Uterus (tissue), 4 donors: ENCODE measurements around the gene MANSC4. TPM values are rescaled to one million over a fixed set of nuclear protein-coding genes. Genes with fewer than 3 reads are reported as not detected.

Experiments used
- DNase-seq, 2 donors: peaks; one replicate each; pipeline ENCODE4 v3.0.0-alpha.2; 2019 to 2020
- H3K27ac ChIP-seq, 2 donors: fragments of 200-600 bp; sonication (generic); 1 replicate in 1 of 2; 2 replicates in 1 of 2; pipeline ENCODE4 v1.5.1; 2016 to 2018
- H3K27me3 ChIP-seq, 2 donors: fragments of 200-600 bp; sonication (generic); one replicate each; pipeline ENCODE4 v1.5.1; 2018 to 2019; ENCODE audit warnings: control low read depth in 1 of 2
- H3K36me3 ChIP-seq, 2 donors: fragments of 200-600 bp; sonication (generic); one replicate each; pipeline ENCODE4 v1.5.1; 2019; ENCODE audit warnings: control low read depth in 1 of 2
- H3K4me1 ChIP-seq, 2 donors: fragments of 200-600 bp; sonication (generic); one replicate each; pipeline ENCODE4 v1.5.1; 2018 to 2019; ENCODE audit warnings: control low read depth in 1 of 2
- H3K4me3 ChIP-seq, 2 donors: fragments of 200-600 bp; sonication (generic); 1 replicate in 1 of 2; 2 replicates in 1 of 2; pipeline ENCODE4 v1.5.1; 2018 to 2019; ENCODE audit warnings: mild to moderate bottlenecking in 1 of 2
- H3K9me3 ChIP-seq, 2 donors: fragments of 200-600 bp; sonication (generic); one replicate each; pipeline ENCODE4 v1.5.1; 2019; ENCODE audit warnings: control low read depth in 1 of 2
- POLR2A ChIP-seq, 2 donors: fragments of 450-650 bp; IDR thresholded peaks; one replicate each; pipeline ENCODE4 v1.6.1; 2016; ENCODE audit warnings: antibody characterized with exemption in 2 of 2, mild to moderate bottlenecking in 1 of 2, moderate library complexity in 1 of 2
- intact Hi-C: fragments of 100-400 bp; cut with DNase I; formaldehyde crosslinking; loops from one replicate; pipeline ENCODE4 v1.15.1; 2023; ENCODE audit warnings: low total_unique reads
- total RNA-seq, 4 donors: library from RNA; depleted of rRNA in 3 of 4; stranded (reverse); fragments of >200 nt in 3 of 4; gene quantifications; one replicate each; pipeline versions ENCODE4 v1.1.0 to v1.2.4, GENCODE V29; 2014 to 2023
- TF ChIP-seq, protein P1 (sequence below), 4 experiments: fragments of 200-600 bp in 2 of 4; fragments of 450-650 bp in 2 of 4; sonication (generic) in 2 of 4; IDR thresholded peaks; one replicate each; pipeline ENCODE4 v1.5.1; 2016 to 2019; ENCODE audit warnings: antibody characterized with exemption in 4 of 4, mild to moderate bottlenecking in 2 of 4, moderate library complexity in 1 of 4
- donor health status: DM: yes; HTN: yes; CAD: no.

Gene MANSC4
- total RNA-seq, 4 donors from 2014 or later, result 0.48 to 0.73 TPM; not detected in 2

DNA sequence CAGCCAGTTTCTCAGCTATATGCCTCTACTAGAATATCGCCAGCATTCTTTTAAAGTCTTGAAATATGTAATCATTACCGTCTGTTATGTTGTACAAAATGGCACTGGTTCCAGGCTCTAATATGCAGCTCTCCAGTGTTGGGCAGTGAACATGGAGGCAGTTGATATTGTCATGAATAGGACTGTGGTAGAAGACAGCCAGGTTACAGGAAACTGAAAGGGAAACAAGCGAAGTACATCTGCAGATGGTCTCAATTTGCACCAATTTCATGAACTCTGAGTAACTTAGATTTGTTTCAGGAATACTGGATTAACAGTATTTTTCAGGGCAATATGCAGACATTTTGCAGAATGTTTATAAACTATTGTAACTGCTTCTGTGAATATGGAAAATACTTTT, 13.4 kb downstream of the MANSC4 start:
- no peak for TF ChIP-seq POLR2A (IDR thresholded peaks at IDR 0.05)
- TF ChIP-seq, protein P1, sequence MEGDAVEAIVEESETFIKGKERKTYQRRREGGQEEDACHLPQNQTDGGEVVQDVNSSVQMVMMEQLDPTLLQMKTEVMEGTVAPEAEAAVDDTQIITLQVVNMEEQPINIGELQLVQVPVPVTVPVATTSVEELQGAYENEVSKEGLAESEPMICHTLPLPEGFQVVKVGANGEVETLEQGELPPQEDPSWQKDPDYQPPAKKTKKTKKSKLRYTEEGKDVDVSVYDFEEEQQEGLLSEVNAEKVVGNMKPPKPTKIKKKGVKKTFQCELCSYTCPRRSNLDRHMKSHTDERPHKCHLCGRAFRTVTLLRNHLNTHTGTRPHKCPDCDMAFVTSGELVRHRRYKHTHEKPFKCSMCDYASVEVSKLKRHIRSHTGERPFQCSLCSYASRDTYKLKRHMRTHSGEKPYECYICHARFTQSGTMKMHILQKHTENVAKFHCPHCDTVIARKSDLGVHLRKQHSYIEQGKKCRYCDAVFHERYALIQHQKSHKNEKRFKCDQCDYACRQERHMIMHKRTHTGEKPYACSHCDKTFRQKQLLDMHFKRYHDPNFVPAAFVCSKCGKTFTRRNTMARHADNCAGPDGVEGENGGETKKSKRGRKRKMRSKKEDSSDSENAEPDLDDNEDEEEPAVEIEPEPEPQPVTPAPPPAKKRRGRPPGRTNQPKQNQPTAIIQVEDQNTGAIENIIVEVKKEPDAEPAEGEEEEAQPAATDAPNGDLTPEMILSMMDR (IDR thresholded peaks at IDR 0.05), result no peak
- Histone ChIP-seq H3K27ac (no peak overlapping the region), H3K27me3 (no peaks in the 10 kb centered on the region), H3K4me3 (no peak overlapping the region), H3K9me3 (no peaks in the 10 kb centered on the region), H3K36me3 (no peaks in the 10 kb centered on the region), H3K4me1 (no peaks in the 10 kb centered on the region)
- no peak for DNase-seq
- intact Hi-C loops, result no loop called here

DNA sequence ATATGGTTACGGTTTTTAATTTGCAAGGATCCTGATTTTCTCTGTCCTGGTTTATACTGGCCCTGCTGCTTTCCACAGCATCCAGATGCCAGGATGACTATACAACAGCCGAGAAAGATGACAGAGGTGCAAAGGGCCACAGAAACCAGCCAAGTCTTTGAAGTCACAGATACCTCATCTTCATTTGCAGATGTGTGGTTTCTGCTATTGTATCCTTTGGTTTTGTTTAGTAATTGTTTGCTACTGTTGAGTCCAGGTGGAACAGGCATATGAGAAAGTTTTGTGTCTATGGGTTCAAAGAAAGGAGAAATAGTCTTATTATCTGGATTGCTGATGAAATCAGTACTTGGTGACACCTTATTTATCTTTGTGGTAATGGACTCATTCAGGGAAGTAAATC, 17.3 kb downstream of the MANSC4 start:
- intact Hi-C loops, result no loop called here
- H3K9me3 ChIP-seq, result no peaks in the 10 kb centered on the region
- H3K4me3 ChIP-seq, result no peak overlapping the region
- no peaks in the 10 kb centered on the region for H3K4me1 ChIP-seq
- no peak for DNase-seq
- H3K36me3 ChIP-seq, result no peaks in the 10 kb centered on the region
- no peak overlapping the region for H3K27ac ChIP-seq
- TF ChIP-seq, protein P1 (IDR thresholded peaks at IDR 0.05), result no peak
- no peak for TF ChIP-seq POLR2A (IDR thresholded peaks at IDR 0.05)
- H3K27me3 ChIP-seq, result no peaks in the 10 kb centered on the region

DNA sequence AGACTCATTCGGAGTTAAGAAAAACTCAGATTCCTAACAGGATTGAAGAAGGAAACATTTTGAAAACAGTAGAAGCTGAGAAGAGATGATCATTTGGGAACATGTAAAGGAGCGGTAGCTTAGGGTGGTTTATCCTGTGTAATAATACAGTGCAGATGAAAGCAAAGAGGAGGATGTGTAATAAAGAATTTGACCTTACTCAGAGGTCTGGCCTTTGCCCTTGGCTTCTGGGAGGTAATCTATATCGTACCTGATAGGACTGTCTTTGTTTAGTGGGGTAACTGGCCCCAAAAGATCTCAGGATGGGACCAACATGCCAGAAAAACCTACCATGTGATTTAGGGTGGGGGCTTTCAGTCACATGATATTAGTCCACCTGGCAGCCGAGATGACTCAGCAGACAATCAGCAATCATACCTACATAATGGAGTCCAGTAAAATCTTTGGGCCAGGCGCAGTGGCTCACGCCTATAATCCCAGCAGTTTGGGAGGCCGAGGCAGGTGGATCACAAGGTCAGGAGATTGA, 23.3 kb downstream of the MANSC4 start:
- Histone ChIP-seq H3K27ac (no peak overlapping the region), H3K4me1 (no peaks in the 10 kb centered on the region), H3K4me3 (no peak overlapping the region), H3K9me3 (no peaks in the 10 kb centered on the region), H3K36me3 (no peaks in the 10 kb centered on the region), H3K27me3 (no peaks in the 10 kb centered on the region)
- intact Hi-C loops, result no loop called here
- no peak for TF ChIP-seq POLR2A (IDR thresholded peaks at IDR 0.05)
- TF ChIP-seq, protein P1 (IDR thresholded peaks at IDR 0.05), result no peak
- DNase-seq, result no peak

DNA sequence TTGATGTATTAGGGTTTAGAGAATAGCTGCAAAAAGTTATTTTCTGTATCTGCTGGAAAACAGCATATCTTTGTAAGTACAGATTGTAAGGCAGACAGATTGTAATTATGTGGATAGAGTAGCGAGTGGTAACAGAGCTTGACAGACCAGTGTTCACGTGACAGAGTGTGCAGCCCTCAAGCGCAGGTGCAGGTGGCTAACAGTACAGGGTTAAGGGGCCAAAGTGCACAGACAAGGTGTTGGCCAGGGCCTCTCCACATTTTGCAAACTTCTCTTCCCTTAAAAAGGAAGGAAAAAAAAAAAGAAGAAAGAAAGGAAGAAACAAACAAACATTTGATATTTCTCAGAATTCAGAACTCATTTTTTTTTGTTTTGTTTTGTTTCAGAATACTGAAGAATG, 25.2 kb downstream of the MANSC4 start:
- no peak for TF ChIP-seq POLR2A (IDR thresholded peaks at IDR 0.05)
- TF ChIP-seq, protein P1 (IDR thresholded peaks at IDR 0.05), result no peak

DNA sequence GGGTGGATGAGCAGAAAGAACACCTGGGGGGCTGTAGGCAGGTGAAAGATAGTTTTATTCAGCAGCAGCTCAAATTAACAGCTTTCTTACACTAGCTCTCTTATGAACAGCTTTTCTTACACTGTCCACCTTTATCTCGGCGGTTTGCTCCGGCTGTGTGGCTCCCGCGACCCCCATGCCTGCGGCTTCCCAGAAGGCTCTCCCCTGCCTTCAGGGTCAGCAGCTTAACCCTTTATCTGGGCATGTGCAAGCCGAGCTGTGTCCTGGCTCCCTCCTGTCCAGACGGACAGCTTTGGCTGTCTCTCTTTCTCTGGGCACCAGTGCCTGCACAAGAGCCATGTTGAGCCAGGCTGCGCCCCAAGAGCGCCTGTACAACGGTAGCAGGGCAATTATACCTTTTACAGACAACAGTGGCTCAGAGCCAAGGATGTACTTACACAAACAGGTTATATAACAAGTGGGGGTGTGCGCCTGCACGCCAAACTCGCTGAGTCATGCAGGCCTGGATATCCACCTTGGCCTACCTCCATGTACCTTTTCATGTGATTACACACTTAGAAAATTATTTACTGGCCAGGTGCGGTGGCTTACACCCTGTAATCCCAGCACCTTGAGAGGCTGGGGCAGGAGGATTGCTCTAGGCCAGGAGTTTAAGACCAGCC, 28.5 kb downstream of the MANSC4 start:
- Histone ChIP-seq H3K9me3 (no peaks in the 10 kb centered on the region), H3K4me1 (peaks cover 0 to 4% of the 10 kb centered on the region in 2 donors), H3K36me3 (no peaks in the 10 kb centered on the region), H3K27ac (no peak overlapping the region), H3K27me3 (no peaks in the 10 kb centered on the region), H3K4me3 (no peak overlapping the region)
- DNase-seq, result no peak
- TF ChIP-seq POLR2A (IDR thresholded peaks at IDR 0.05), result no peak
- intact Hi-C loops, result no loop called here

More for the DNA sequence above, 25.2 kb downstream of the MANSC4 start:
- H3K36me3 ChIP-seq, result no peaks in the 10 kb centered on the region
- intact Hi-C loops, result no loop called here
- no peak overlapping the region for H3K27ac ChIP-seq
- DNase-seq, result no peak
- no peaks in the 10 kb centered on the region for H3K4me1 ChIP-seq
- no peak overlapping the region for H3K4me3 ChIP-seq
- no peaks in the 10 kb centered on the region for H3K27me3 ChIP-seq
- no peaks in the 10 kb centered on the region for H3K9me3 ChIP-seq
